H1 (cell line): ENCODE results near the gene CAV3. TPM values are rescaled to one million over a fixed set of nuclear protein-coding genes. Genes with fewer than 3 reads are reported as not detected.

Experiments
- BCL11A ChIP-seq, 2 experiments: IDR thresholded peaks; one replicate each; pipeline ENCODE4 v1.6.1; 2011; ENCODE audit warnings: low read depth in 2 of 2, low read length in 2 of 2, mild to moderate bottlenecking in 2 of 2
- BRCA1 ChIP-seq: IDR thresholded peaks from 2 replicates; pipeline ENCODE4 v1.6.1; 2012; ENCODE audit warnings: low read depth, low read length, improper control_type of control experiment
- CHD1 ChIP-seq: IDR thresholded peaks from 2 replicates; pipeline ENCODE4 v1.6.1; 2012; ENCODE audit warnings: low read depth, low read length, improper control_type of control experiment
- EGR1 ChIP-seq: IDR thresholded peaks from 2 replicates; pipeline ENCODE4 v1.6.1; 2011; ENCODE audit warnings: low read depth, low read length, borderline replicate concordance
- GTF2F1 ChIP-seq: IDR thresholded peaks from 2 replicates; pipeline ENCODE4 v1.6.1; 2012; ENCODE audit warnings: low read depth, low read length, improper control_type of control experiment, borderline replicate concordance
- HDAC6 ChIP-seq: IDR thresholded peaks from one replicate; pipeline ENCODE4 v1.7.1; 2012; ENCODE audit warnings: low read depth, mild to moderate bottlenecking, inconsistent platforms, low read length, moderate library complexity
- JUN ChIP-seq: IDR thresholded peaks from 2 replicates; pipeline ENCODE4 v1.6.1; 2011; ENCODE audit warnings: low read depth, mild to moderate bottlenecking, improper control_type of control experiment, low read length
- POU5F1 ChIP-seq: IDR thresholded peaks from 2 replicates; pipeline ENCODE4 v1.6.1; 2011; ENCODE audit warnings: low read depth, mild to moderate bottlenecking, low read length, moderate library complexity
- RAD21 ChIP-seq, 2 experiments: IDR thresholded peaks in 1 of 2; conservative IDR thresholded peaks in 1 of 2; 2 replicates each; pipeline ENCODE4 v1.6.1; 2011; ENCODE audit warnings: low read depth in 2 of 2, low read length in 2 of 2, improper control_type of control experiment in 1 of 2, inconsistent platforms in 1 of 2, mild to moderate bottlenecking in 1 of 2, moderate library complexity in 1 of 2
- RBBP5 ChIP-seq: IDR thresholded peaks from 2 replicates; pipeline ENCODE4 v1.7.1; 2012; ENCODE audit warnings: low read depth, mild to moderate bottlenecking, inconsistent platforms, low read length, moderate library complexity, borderline replicate concordance
- SP1 ChIP-seq: IDR thresholded peaks from 2 replicates; pipeline ENCODE4 v1.6.1; 2011; ENCODE audit warnings: low read depth, low read length
- TAF1 ChIP-seq: IDR thresholded peaks from 2 replicates; pipeline ENCODE4 v1.6.1; 2011; ENCODE audit warnings: mild to moderate bottlenecking, low read depth, low read length
- polyA plus RNA-seq, 7 experiments: library from polyadenylated mRNA; depleted of rRNA in 3 of 7; stranded (reverse) in 5 of 7; unstranded in 2 of 7; fragments of >200 nt in 5 of 7; fragments of 200-250 nt in 2 of 7; gene quantifications; 1 replicate in 5 of 7; 2 replicates in 1 of 7; 4 replicates in 1 of 7; pipeline versions ENCODE4 v1.2.1 to v1.2.3, GENCODE V29; 2011 to 2013; ENCODE audit warnings: missing spikeins in 2 of 7, mixed read lengths in 2 of 7
- total RNA-seq: library from RNA; stranded (reverse); fragmentation: NEBNext Ultra II Directional; extraction: Animal tissue kit (Norgen Biotek cat#: 25700); gene quantifications from 2 replicates; pipeline ENCODE4 v1.2.1, GENCODE V29; 2021
- TF ChIP-seq, protein P1 (sequence below): fragments of 300-600 bp; sonication (generic); IDR thresholded peaks from 2 replicates; pipeline ENCODE4 v1.7.1; 2012; ENCODE audit warnings: low read length, moderate library complexity, mild to moderate bottlenecking, inconsistent platforms; ENCODE audit not compliant: insufficient replicate concordance

The CAV3 gene
- total and polyA plus RNA-seq, 2 of the 8 experiments (the other 6 are each of a cell fraction or from before 2014, with no cell fraction given) = not detected

DNA sequence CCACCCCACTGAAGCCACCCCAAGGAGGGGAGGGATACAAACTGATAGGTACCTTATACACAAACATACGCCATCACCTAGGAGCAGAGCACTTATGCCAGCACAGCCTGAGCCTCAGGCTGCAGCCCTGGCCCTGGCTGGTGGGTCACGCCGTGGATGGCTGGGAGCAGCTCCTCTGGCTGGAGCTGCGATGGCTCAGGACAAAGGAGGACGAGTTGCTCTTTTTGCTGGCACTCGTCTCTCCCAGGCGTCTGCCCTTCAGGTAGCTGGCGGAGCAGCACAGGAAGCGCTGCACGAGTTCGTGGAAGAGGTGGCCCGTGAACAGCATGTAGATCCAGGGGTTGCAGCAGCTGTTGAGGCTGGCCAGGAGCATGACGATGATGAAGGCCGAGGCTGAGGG lies 19.2 kb downstream of the CAV3 start (continued):
- TF ChIP-seq, protein P1, sequence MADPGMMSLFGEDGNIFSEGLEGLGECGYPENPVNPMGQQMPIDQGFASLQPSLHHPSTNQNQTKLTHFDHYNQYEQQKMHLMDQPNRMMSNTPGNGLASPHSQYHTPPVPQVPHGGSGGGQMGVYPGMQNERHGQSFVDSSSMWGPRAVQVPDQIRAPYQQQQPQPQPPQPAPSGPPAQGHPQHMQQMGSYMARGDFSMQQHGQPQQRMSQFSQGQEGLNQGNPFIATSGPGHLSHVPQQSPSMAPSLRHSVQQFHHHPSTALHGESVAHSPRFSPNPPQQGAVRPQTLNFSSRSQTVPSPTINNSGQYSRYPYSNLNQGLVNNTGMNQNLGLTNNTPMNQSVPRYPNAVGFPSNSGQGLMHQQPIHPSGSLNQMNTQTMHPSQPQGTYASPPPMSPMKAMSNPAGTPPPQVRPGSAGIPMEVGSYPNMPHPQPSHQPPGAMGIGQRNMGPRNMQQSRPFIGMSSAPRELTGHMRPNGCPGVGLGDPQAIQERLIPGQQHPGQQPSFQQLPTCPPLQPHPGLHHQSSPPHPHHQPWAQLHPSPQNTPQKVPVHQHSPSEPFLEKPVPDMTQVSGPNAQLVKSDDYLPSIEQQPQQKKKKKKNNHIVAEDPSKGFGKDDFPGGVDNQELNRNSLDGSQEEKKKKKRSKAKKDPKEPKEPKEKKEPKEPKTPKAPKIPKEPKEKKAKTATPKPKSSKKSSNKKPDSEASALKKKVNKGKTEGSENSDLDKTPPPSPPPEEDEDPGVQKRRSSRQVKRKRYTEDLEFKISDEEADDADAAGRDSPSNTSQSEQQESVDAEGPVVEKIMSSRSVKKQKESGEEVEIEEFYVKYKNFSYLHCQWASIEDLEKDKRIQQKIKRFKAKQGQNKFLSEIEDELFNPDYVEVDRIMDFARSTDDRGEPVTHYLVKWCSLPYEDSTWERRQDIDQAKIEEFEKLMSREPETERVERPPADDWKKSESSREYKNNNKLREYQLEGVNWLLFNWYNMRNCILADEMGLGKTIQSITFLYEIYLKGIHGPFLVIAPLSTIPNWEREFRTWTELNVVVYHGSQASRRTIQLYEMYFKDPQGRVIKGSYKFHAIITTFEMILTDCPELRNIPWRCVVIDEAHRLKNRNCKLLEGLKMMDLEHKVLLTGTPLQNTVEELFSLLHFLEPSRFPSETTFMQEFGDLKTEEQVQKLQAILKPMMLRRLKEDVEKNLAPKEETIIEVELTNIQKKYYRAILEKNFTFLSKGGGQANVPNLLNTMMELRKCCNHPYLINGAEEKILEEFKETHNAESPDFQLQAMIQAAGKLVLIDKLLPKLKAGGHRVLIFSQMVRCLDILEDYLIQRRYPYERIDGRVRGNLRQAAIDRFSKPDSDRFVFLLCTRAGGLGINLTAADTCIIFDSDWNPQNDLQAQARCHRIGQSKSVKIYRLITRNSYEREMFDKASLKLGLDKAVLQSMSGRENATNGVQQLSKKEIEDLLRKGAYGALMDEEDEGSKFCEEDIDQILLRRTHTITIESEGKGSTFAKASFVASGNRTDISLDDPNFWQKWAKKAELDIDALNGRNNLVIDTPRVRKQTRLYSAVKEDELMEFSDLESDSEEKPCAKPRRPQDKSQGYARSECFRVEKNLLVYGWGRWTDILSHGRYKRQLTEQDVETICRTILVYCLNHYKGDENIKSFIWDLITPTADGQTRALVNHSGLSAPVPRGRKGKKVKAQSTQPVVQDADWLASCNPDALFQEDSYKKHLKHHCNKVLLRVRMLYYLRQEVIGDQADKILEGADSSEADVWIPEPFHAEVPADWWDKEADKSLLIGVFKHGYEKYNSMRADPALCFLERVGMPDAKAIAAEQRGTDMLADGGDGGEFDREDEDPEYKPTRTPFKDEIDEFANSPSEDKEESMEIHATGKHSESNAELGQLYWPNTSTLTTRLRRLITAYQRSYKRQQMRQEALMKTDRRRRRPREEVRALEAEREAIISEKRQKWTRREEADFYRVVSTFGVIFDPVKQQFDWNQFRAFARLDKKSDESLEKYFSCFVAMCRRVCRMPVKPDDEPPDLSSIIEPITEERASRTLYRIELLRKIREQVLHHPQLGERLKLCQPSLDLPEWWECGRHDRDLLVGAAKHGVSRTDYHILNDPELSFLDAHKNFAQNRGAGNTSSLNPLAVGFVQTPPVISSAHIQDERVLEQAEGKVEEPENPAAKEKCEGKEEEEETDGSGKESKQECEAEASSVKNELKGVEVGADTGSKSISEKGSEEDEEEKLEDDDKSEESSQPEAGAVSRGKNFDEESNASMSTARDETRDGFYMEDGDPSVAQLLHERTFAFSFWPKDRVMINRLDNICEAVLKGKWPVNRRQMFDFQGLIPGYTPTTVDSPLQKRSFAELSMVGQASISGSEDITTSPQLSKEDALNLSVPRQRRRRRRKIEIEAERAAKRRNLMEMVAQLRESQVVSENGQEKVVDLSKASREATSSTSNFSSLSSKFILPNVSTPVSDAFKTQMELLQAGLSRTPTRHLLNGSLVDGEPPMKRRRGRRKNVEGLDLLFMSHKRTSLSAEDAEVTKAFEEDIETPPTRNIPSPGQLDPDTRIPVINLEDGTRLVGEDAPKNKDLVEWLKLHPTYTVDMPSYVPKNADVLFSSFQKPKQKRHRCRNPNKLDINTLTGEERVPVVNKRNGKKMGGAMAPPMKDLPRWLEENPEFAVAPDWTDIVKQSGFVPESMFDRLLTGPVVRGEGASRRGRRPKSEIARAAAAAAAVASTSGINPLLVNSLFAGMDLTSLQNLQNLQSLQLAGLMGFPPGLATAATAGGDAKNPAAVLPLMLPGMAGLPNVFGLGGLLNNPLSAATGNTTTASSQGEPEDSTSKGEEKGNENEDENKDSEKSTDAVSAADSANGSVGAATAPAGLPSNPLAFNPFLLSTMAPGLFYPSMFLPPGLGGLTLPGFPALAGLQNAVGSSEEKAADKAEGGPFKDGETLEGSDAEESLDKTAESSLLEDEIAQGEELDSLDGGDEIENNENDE = no peak
- no peak for TF ChIP-seq BRCA1
- TF ChIP-seq RAD21 (IDR thresholded peaks at IDR 0.05 in 1 of 2, conservative IDR thresholded peaks at IDR 0.05 in 1 of 2; ENCODE audit: low read depth in 2 of 2, low read length in 2 of 2) = no peak
- no peak for TF ChIP-seq CHD1
- TF ChIP-seq JUN = no peak
- no peak for TF ChIP-seq RBBP5
- no peak for TF ChIP-seq SP1
- no peak for TF ChIP-seq POU5F1
- no peak for TF ChIP-seq EGR1
- TF ChIP-seq GTF2F1 = no peak
- TF ChIP-seq BCL11A (IDR thresholded peaks at IDR 0.05; ENCODE audit: low read depth in 2 of 2, low read length in 2 of 2) = no peak
- no peak for TF ChIP-seq TAF1
- TF ChIP-seq HDAC6 = no peak
